GM21381 (cell line): ENCODE data around the gene PDCD11.
"Not testable (repeated sequence)": the region's sequence is repeated elsewhere in the genome, so short reads cannot be mapped to it uniquely, and the experiment has no call there.

Experiments used
- ATAC-seq: cut with Tn5 transposase; IDR thresholded peaks from one replicate; pipeline ENCODE4 v1.9.1; 2021; ENCODE audit warnings: mild to moderate bottlenecking, moderate library complexity; ENCODE audit not compliant: unreplicated experiment

The PDCD11 gene, protein sequence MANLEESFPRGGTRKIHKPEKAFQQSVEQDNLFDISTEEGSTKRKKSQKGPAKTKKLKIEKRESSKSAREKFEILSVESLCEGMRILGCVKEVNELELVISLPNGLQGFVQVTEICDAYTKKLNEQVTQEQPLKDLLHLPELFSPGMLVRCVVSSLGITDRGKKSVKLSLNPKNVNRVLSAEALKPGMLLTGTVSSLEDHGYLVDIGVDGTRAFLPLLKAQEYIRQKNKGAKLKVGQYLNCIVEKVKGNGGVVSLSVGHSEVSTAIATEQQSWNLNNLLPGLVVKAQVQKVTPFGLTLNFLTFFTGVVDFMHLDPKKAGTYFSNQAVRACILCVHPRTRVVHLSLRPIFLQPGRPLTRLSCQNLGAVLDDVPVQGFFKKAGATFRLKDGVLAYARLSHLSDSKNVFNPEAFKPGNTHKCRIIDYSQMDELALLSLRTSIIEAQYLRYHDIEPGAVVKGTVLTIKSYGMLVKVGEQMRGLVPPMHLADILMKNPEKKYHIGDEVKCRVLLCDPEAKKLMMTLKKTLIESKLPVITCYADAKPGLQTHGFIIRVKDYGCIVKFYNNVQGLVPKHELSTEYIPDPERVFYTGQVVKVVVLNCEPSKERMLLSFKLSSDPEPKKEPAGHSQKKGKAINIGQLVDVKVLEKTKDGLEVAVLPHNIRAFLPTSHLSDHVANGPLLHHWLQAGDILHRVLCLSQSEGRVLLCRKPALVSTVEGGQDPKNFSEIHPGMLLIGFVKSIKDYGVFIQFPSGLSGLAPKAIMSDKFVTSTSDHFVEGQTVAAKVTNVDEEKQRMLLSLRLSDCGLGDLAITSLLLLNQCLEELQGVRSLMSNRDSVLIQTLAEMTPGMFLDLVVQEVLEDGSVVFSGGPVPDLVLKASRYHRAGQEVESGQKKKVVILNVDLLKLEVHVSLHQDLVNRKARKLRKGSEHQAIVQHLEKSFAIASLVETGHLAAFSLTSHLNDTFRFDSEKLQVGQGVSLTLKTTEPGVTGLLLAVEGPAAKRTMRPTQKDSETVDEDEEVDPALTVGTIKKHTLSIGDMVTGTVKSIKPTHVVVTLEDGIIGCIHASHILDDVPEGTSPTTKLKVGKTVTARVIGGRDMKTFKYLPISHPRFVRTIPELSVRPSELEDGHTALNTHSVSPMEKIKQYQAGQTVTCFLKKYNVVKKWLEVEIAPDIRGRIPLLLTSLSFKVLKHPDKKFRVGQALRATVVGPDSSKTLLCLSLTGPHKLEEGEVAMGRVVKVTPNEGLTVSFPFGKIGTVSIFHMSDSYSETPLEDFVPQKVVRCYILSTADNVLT (N-terminal part only)

DNA sequence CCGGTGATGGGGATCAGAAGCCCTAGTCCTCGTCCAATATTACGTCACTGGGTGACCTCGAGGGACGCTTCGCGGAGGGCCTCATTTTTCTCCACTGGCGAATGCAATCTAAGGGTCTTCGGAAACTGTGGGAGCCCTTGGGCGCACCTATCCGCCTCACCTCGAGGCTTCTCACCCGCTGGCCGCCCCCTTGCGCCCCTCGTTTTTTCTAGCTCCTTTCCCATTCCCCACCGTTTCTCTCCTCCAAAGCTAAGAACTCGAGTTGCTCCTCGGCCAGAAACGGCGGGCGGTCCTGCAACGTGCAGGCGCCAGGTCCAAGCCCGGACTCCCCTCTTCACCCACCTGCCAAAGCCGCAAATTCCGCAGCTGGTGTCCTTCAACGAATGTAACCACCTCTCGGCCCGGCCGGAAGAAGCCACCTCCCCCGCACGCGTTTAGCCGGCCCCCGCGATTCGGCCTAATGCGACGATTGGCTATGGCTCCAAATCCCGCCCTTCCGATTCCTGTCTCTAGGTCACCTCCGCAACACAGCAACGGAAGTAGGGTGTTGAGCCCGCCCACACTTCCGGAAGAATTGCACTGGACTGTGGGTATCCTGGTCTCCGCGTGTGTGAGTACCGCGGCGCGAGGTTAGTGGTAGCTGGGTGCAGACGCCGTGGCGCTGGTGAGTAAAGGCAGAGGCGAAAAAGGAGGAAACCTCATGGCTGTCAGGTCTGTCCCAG lies at the start of gene PDCD11, which contains the start of gene ATP5MK:
Gene PDCD11 (plus strand): TSS at position 560 of the 722 bp plus-strand sequence. CDS start 1,801 bp downstream, outside the sequence.
Gene ATP5MK (minus strand): TSS at position 409 of the 722 bp plus-strand sequence. CDS start 4,018 bp downstream, outside the sequence.
- peak; percentile 98 for ATAC-seq

DNA sequence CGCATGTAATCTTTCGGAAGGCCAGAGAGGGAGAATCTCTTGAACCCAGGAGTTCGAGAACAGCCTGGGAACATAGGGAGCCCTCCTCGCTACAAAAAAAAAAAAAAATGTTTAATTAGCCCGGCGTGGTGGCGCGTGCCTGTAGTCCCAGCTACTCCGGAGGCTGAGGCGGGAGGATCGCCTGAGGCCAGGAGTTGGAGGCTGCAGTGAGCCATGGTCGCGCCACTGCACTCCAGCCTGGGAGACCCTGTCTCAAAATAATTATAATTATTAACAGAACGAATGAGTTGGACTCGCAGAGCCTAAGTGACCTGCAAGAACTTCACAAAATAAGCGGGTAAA lies 46.3 kb upstream of the PDCD11 start:
- ATAC-seq = no peak

DNA sequence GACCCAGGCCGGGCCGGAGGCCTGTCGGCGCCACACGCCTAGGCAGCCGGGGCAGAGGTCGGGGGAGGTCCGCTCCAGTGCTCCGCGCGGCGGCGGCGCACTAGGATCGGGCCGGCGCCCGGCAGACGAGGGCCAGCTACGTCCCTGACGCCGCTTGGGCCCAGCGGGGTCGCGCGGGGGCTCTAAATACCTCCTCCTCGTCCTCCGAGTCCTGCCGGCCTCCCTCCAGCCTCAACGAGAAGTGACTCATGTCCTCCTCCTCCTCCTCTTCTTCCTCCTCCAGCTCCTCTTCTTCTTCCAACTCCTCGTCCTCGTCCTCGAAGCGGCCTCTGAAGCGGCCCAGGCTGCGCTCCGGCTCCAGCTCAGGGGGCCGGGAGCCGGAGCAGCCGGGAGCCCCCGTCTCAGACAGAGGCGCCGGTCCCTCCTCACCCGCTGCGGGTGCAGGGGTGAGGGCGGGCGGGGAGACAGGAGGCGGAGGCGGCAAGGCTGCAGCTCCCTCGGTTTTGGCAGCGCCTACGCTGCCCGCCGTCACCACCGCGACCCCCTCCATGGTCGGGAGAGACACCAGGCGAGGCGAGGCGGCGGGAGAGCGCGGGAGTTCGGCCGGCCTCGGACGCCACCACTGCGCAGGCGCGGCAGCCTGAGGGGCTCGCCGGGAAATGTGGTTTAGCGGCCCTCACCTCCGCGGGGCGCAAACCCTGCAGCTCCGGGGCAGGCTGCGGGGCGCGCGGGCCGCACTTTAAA lies 45.7 kb upstream of the PDCD11 start, which contains the start of gene PCGF6:
Gene PCGF6 (minus strand): TSS at position 624 of the 744 bp plus-strand sequence. CDS start 74 bp downstream, at position 550.
- ATAC-seq = peak; percentile 81

DNA sequence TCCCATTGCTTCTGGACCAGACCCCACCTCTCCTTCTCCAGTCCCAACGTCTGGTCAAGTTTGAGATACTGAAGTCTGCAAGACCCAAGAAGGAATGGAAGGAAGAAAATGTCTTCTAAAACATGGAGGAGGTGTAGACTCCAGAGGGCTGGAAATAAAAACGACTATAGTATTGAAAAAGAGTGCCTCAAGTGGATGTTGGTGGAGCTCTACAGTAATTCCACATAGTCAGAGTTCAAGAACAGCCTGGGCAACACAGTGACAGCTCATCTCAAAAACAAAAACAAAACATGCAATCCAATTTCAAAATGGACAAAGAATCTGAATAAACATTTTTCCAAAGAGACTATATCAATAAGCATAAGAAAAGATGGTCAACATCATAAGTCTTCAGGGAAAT lies 43.1 kb upstream of the PDCD11 start:
- no peak for ATAC-seq

DNA sequence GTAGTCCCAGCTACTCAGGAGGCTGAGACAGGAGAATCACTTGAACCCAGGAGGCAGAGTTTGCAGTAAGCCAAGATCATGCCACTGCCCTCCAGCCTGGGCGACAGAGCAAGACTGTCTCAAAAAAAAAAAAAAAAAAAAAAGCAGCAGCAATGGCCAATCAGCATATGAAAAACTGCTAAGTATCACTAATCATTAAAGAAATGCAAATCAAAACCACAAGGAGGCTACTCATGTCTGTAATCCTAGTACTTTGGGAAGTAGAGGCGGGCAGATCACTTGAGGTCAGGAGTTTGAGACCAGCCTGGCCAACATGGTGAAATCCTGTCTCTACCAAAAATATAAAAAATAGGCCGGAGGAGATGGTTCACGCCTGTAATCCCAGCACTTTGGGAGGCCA lies 41.9 kb upstream of the PDCD11 start:
- ATAC-seq = not testable (repeated sequence)

DNA sequence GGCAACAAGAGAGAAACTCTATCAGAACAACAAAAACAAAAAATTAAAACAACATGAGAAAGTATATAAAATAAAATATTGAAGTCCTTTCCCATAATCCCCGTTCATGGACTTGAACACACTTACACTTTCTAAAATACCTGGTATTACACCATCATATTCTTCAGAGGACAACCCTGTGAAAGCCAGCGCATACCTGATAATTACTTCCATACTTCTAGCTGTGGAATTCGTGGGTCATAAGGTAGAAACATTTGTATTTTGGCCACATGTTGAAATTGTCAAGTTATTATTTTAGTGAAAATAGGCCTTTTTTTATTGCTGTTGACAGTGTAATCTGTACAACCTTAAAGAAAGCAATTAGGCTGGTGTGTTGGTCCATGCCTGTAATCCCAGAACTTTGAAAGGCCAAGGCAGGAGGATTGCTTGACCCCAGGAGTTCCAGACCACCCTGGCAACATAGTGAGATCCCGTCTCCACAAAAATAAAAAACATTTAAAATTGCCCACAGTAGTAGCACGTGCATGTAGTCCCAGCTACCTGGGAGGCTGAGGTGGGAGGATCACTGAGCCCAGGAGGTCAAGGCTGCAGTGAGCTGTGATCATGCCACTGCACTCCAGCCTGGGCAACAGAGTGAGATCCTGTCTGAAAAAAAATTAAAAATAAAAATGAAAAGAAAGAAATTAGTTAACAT lies 40.4 kb upstream of the PDCD11 start:
- no peak for ATAC-seq

DNA sequence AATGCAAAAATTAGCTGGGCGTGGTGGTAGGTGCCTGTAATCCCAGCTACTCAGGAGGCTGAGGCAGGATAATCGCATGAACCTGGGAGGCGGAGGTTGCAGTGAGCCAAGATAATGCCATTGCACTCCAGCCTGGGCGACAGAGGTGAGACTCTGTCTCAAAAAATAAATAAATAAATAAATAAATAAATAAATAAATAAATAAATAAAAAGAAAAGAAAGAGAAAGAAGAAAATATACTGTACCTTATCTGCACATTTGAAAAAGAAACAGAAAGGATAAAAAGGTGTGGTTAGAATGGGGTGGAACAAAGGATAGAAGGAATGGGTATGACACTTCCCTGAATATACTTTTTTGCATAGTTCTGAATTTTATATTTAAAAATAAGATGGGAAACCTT lies 36.9 kb upstream of the PDCD11 start:
- not testable (repeated sequence) for ATAC-seq

DNA sequence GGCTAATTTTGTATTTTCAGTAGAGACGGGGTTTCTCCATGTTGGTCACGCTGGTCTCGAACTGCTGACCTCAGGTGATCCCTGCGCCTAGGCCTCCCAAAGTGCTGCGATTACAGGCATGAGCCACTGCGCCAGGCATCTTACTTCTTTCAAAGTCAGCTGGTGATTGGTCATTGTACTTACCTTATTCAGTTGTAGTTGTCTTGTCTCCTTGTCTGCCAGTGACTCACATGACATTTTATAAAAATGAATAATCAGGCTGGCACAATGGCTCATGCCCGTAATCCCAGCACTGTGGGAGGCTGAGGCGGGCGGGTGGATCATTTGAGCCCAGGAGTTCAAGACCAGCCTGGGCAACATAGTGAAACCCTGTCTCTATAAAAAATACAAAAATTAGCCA lies 35.6 kb upstream of the PDCD11 start:
- ATAC-seq = not testable (repeated sequence)

DNA sequence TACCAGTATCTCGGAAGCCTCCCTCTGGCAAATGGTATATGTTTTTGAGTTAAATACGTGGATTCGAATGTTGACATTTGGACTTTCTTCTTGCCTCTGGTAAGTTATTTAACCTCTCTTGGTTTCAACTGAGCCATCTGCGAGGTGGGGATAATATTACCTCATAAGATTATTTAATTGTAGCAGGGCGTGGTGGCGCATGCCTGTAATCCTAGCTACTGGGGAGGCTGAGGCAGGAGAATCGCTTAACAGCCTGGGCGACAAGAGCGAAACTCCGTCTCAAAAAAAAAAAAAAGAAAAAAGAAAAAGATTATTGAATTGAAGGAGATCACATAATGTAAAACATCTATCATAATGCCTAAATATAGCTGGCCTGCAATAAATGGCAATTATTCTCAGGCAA lies 29.0 kb upstream of the PDCD11 start:
- no peak for ATAC-seq

DNA sequence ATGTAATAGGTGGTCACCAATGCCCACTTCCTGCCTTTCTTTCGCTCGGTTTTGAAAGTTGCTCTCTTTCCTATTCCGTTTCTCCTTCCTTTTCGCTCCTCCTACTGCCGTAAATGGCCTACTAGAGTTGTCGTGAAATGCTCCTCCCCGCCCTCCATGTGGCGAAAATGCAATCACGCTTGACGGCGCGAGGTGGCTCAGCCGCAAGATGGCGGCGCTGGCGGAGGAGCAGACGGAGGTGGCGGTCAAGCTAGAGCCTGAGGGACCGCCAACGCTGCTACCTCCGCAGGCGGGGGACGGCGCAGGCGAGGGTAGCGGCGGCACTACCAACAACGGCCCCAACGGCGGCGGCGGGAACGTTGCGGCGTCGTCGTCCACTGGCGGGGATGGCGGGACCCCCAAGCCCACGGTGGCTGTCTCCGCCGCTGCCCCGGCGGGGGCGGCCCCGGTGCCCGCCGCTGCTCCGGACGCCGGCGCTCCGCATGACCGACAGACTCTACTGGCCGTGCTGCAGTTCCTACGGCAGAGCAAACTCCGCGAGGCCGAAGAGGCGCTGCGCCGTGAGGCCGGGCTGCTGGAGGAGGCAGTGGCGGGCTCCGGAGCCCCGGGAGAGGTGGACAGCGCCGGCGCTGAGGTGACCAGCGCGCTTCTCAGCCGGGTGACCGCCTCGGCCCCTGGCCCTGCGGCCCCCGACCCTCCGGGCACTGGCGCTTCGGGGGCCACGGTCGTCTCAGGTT lies 28.5 kb upstream of the PDCD11 start, which contains the start of gene TAF5:
Gene TAF5 (plus strand): TSS at position 195 of the 737 bp plus-strand sequence. CDS start 14 bp downstream, at position 209.
- peak; percentile 54 for ATAC-seq

DNA sequence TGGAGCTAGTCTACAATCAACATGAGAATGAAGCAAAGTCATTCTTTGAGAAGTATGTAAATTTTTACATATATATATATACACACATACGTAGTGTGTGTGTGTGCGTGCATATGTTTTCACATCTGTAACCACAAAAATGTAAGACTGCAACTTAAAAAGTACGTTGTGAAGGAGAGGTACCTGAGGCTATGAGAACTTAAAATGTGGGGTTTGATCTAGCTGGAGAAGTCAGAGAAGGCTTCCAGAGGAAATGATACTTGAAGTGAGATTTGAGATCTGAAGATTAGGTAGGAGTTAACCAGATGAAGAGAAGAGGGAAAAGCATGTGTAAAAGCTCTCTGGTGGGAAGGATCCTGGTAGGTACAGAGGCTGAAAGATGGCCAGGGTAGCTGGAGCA lies 22.9 kb upstream of the PDCD11 start:
- no peak for ATAC-seq

DNA sequence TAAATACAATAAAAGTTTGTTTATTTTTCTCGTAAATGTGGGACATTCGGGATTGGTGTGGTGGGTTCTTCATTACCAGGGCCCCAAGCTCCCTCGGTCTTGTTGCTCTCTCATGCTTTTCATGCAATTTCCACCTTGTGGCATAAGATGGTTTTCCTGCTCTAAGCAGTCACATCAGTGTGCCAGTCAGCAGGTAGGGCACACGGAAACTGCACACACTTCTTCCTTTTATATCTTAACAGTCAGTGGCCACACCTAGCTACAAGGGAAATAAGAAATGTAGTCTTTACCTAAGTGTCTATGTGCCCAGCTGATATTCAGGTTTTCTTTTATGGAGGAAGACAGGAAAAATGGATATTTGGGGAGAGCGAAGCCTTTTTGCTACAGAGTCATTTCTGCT lies 22.2 kb upstream of the PDCD11 start:
- no peak for ATAC-seq

DNA sequence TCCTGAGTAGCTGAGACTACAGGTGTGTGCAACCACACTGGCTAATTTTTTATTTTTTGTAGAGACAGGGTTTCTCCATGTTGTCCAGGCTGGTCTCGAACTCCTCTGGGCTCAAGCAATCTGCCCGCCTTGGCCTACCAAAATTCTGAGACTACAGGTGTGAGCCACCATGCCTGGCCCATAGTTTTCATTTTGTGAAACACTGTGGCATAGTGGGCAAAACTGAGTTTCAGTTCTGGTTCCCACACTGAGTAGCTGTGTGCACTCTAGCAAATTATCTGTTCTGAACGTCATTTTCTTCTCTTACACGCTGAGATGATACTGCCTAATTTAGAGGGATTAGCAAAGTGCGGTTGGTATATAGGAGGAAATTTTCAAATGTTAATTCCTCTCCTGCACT lies 13.7 kb upstream of the PDCD11 start:
- no peak for ATAC-seq

DNA sequence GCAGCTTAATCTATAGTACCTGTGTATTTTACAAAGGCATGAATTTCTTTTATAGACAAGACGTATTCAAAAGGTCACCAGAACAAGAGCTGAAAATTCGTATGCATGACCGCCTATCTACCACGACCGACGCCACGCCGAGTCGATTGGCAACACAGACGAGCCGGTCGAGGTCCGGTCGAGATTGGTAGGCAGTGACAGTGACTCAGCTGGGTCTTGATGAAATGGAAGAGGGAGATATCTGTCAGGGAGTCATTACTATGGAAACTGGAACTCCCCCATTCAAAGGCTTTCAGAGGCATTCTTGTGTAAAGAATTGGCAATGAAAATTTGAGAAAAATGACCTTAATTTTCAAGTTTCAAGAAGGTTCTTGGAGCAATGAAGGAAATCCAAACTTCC lies 2.2 kb upstream of the PDCD11 start:
- ATAC-seq = no peak

DNA sequence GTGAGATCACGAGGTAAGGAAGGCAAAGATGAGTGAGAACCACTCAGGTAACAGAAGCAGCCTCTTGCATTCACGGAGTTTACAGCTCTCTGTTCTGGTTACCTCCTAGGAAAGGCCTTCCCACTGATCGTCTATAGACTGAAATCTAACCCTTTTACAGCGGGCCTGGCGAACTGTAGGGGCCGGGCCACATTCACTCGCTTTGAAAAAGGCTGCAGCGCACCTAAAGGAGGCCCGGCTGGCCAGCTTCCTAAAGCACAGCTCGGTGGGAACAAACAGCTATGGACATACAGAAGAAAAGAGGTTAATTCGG lies 716 bp upstream of the PDCD11 start:
- no peak for ATAC-seq

DNA sequence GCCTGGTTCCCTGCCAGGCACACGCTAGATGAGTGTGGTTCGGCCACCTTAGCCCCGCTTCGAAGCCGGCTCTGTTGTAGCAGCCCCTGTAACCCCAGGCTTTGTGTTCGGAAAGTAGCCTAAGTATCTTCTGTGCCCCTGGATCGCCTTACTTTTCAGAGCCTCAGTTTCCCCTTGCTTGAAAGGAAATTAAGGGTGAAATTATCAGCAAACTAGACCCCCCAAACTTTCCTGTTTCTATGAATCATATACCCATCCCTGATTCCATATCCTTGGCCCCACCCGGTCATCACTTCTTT lies 312 bp downstream of the PDCD11 start:
- no peak for ATAC-seq

DNA sequence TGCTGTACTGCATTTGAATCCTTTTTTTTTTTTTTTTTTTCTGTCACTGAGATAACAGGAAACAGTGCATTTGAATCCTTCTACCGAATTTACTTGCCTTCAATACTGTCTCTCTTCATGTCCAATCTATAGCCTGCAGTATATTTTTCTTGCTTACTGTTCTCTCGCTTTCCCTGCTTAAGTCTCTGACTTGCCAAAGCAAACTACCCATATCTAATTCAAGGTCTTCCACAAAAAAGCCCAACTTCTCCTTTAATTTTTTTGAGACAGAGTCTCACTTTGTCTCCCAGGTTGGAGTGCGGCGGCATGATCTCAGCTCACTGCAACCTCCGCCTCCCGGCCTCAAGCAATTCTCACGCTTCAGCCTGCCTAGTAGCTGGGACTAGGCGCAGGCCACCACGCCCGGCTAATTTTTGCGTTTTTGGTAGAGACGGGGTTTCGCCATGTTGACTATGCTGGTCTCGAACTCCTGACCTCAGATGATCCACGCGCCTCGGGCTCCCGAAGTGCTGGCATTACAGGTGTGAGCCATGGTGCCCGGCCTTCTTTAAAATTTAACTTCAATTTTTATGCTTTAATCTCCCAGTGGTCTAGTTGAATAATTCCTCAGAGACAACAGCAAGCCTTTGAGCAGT lies 882 bp downstream of the PDCD11 start:
- no peak for ATAC-seq

DNA sequence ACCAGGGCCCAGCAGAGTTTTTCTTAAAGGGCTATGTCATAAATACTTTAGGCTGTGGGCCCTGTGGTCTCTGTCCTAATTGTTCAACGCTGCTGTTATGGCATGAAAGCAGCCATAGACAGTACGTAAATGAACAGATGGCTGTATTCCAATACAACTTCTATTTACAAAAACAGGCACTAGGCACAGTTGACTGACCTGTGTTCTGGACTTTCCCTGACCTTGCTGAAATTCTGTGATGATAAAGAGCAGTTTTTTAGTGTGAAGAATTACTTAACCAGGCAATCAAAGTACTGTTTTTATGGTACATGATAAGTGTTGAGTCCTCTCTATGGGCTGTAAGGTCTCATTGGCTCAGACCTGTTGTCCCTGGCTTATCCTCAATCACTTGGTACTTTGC lies 17.1 kb downstream of the PDCD11 start:
- ATAC-seq = no peak
